Measurements from ENCODE around the gene SLC5A2.

SLC5A2 gene

DNA sequence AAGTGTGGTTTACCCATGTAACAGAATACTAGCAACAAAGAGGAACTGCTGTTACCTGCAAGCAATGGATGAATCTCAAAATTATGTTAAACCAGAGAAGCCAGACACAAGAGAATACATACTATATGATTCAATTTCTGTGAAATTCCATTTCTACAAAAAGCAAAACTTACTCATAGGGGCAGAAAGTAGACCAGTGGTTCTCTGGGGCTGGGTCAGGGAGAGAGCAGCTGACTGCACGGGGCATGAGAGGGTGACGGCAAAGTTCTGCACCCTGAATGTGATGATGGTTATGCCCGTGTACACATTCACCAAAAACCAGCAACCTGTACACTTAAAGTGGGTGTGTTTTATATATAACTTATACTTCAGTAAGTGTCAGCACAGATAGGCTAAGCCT lies 43.4 kb upstream of the SLC5A2 start:
- TF ChIP-seq TAF1 (IDR thresholded peaks at IDR 0.05; ENCODE audit: borderline replicate concordance, insufficient read depth, low read length) (no peak), POLR2AphosphoS5 (IDR thresholded peaks at IDR 0.05; ENCODE audit: low read depth, low read length) (no peak), SIN3A (IDR thresholded peaks at IDR 0.05; ENCODE audit: borderline replicate concordance, insufficient read depth, low read length) (no peak), FOXP2 (optimal IDR thresholded peaks at IDR 0.05; ENCODE audit: borderline replicate concordance, extremely low read depth, extremely low read length, insufficient read depth) (no peak)
- TF ChIP-seq, protein P1, sequence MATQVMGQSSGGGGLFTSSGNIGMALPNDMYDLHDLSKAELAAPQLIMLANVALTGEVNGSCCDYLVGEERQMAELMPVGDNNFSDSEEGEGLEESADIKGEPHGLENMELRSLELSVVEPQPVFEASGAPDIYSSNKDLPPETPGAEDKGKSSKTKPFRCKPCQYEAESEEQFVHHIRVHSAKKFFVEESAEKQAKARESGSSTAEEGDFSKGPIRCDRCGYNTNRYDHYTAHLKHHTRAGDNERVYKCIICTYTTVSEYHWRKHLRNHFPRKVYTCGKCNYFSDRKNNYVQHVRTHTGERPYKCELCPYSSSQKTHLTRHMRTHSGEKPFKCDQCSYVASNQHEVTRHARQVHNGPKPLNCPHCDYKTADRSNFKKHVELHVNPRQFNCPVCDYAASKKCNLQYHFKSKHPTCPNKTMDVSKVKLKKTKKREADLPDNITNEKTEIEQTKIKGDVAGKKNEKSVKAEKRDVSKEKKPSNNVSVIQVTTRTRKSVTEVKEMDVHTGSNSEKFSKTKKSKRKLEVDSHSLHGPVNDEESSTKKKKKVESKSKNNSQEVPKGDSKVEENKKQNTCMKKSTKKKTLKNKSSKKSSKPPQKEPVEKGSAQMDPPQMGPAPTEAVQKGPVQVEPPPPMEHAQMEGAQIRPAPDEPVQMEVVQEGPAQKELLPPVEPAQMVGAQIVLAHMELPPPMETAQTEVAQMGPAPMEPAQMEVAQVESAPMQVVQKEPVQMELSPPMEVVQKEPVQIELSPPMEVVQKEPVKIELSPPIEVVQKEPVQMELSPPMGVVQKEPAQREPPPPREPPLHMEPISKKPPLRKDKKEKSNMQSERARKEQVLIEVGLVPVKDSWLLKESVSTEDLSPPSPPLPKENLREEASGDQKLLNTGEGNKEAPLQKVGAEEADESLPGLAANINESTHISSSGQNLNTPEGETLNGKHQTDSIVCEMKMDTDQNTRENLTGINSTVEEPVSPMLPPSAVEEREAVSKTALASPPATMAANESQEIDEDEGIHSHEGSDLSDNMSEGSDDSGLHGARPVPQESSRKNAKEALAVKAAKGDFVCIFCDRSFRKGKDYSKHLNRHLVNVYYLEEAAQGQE (IDR thresholded peaks at IDR 0.05; ENCODE audit: insufficient read depth in 1 of 2, low read depth in 2 of 2, low read length in 2 of 2): no peak

DNA sequence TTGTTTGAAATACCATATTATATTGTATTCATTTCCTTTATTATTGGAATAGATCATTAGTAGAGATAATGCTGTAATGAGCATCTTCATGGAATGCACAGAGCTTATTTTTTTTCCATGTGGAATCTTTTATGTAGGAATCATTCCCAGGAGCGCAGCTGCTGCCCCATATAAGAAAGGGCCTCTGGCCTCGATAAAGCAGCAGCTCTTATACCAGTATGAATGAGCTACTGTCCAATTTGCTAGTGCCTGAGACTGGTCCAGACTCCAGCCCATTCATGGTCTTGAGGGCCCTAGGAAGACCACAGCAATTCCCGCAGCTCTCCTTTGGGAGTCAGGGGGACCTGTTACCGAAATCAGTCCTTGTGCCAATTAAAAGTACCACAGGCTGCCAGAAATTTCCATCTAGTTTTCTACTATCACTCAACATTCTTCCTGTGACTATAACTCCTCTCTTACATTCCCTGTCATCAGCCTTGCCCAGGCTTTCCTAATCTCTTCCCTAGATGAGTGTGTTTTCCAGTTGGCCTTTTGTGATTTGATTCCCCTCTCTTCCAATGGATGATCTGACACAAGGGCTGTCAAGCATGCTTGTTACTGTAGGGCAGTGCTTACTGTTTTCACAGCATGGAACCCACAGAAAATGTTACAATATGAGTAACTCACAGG lies 42.3 kb upstream of the SLC5A2 start:
- TF ChIP-seq TAF1 (IDR thresholded peaks at IDR 0.05; ENCODE audit: borderline replicate concordance, insufficient read depth, low read length) (no peak), POLR2AphosphoS5 (IDR thresholded peaks at IDR 0.05; ENCODE audit: low read depth, low read length) (no peak), FOXP2 (optimal IDR thresholded peaks at IDR 0.05; ENCODE audit: borderline replicate concordance, extremely low read depth, extremely low read length, insufficient read depth) (no peak), SIN3A (IDR thresholded peaks at IDR 0.05; ENCODE audit: borderline replicate concordance, insufficient read depth, low read length) (no peak)
- TF ChIP-seq, protein P1 (IDR thresholded peaks at IDR 0.05; ENCODE audit: insufficient read depth in 1 of 2, low read depth in 2 of 2, low read length in 2 of 2): no peak

DNA sequence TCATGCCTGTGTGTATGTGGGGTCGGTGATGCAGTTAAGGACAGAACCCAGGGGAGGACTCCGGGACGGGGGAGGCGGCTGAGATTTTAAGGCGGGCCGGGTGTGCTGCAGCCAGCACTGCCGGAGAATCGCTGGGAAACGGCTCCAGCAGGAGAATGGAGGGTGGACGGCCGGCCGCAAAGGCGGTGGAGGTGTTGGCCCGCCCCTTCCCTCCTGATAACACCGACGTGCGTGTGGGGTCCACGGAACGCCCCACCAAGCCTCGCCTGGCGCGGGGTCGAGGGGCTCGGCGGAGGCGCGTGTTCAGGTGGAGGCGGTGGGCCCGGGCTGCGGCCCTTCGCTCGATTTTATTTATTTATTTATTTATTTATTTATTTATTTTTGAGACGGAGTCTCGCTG lies 41.0 kb upstream of the SLC5A2 start:
- TF ChIP-seq SIN3A (IDR thresholded peaks at IDR 0.05; ENCODE audit: borderline replicate concordance, insufficient read depth, low read length) (no peak), FOXP2 (optimal IDR thresholded peaks at IDR 0.05; ENCODE audit: borderline replicate concordance, extremely low read depth, extremely low read length, insufficient read depth) (no peak), POLR2AphosphoS5 (IDR thresholded peaks at IDR 0.05; ENCODE audit: low read depth, low read length) (no peak), TAF1 (IDR thresholded peaks at IDR 0.05; ENCODE audit: borderline replicate concordance, insufficient read depth, low read length) (no peak)
- TF ChIP-seq, protein P1 (IDR thresholded peaks at IDR 0.05; ENCODE audit: insufficient read depth in 1 of 2, low read depth in 2 of 2, low read length in 2 of 2): no peak

DNA sequence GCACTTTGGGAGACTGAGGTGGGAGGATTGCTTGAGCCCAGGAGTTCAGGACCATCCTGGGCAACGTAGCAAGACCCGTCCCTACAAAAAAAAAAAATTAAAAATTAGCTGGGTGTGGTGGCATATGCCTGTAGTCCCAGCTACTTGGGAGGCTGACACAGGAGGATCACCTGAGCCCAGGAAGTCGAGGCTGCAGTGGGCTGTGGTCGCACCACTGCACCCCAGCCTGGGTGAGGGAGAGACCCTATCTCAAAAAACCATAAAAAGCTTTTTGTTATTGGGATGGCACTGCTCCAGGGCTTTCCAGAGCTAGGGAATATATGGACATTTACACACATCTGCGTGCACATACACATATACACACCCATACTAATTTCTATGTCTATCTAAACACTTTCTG lies 31.7 kb upstream of the SLC5A2 start:
- no peak for TF ChIP-seq FOXP2 (optimal IDR thresholded peaks at IDR 0.05; ENCODE audit: borderline replicate concordance, extremely low read depth, extremely low read length, insufficient read depth)
- TF ChIP-seq SIN3A (IDR thresholded peaks at IDR 0.05; ENCODE audit: borderline replicate concordance, insufficient read depth, low read length): no peak
- no peak for TF ChIP-seq TAF1 (IDR thresholded peaks at IDR 0.05; ENCODE audit: borderline replicate concordance, insufficient read depth, low read length)
- TF ChIP-seq, protein P1 (IDR thresholded peaks at IDR 0.05; ENCODE audit: insufficient read depth in 1 of 2, low read depth in 2 of 2, low read length in 2 of 2): no peak
- no peak for TF ChIP-seq POLR2AphosphoS5 (IDR thresholded peaks at IDR 0.05; ENCODE audit: low read depth, low read length)

All from PFSK-1 (cell line).